ENCODE measurements around the gene KIAA1328. TPM values are rescaled to one million over a fixed set of nuclear protein-coding genes. Genes with fewer than 3 reads are reported as not detected.

Gene KIAA1328
- total RNA-seq, 4 donors from 2014 or later, result 12.3 to 16.6 (median 13.1) TPM

GRCh38 chr18:36885981-36886380 is 57.1 kb downstream of the KIAA1328 start:
- 85% methylated on average over 2 of the region's 2 CpGs for WGBS
- Histone ChIP-seq H3K9me3 (no peaks in the 10 kb centered on the region), H3K4me3 (no peak overlapping the region), H3K27me3 (no peaks in the 10 kb centered on the region), H3K36me3 (peaks cover 0 to 7% (median 2%) of the 10 kb centered on the region in 4 donors), H3K4me1 (peaks cover 0 to 14% (median 11%) of the 10 kb centered on the region in 4 donors), H3K27ac (replicated peaks in 1 of 4) (no peak overlapping the region)
- DNase-seq (ENCODE audit: extremely low spot score), result no peak
- intact Hi-C loops (cut with DNase I), result no loop called here
- TF ChIP-seq POLR2A (IDR thresholded peaks at IDR 0.05; ENCODE audit: low read depth) (no peak), EP300 (IDR thresholded peaks at IDR 0.05) (no peak), CTCF (IDR thresholded peaks at IDR 0.05) (no peak), POLR2AphosphoS5 (IDR thresholded peaks at IDR 0.05) (no peak)

DNA sequence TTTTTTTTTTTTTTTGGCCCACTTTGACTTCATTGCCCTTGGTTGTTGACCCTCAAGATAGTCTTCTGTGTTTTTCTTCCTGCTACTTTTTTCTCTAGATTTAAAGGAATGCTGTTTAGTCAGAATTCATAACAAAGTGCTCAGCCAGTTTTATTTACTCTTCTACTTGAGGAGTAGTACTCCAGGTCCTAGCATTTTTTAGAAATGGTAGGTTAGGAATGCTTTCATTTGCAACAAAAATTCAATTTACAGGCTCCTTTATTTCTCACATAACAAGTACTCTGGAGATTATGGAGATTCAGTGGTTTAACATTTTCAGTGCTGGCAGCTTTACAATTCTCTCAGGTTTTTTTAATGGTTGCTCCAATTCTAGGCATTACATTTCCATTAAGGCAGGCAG is 58.2 kb downstream of the KIAA1328 start:
- no peaks in the 10 kb centered on the region for H3K27me3 ChIP-seq
- H3K36me3 ChIP-seq, result peaks cover 0 to 7% (median 2%) of the 10 kb centered on the region in 4 donors
- peaks cover 0 to 14% (median 11%) of the 10 kb centered on the region in 4 donors for H3K4me1 ChIP-seq
- H3K27ac ChIP-seq (replicated peaks in 1 of 4), result no peak overlapping the region
- intact Hi-C loops (cut with DNase I), result no loop called here
- no peak for TF ChIP-seq CTCF (IDR thresholded peaks at IDR 0.05)
- TF ChIP-seq EP300 (IDR thresholded peaks at IDR 0.05), result no peak
- no peak for TF ChIP-seq POLR2AphosphoS5 (IDR thresholded peaks at IDR 0.05)
- TF ChIP-seq POLR2A (IDR thresholded peaks at IDR 0.05; ENCODE audit: low read depth), result no peak
- H3K9me3 ChIP-seq, result no peaks in the 10 kb centered on the region
- no peak for DNase-seq (ENCODE audit: extremely low spot score)
- no peak overlapping the region for H3K4me3 ChIP-seq

- H3K27ac ChIP-seq (replicated peaks in 1 of 4), result no peak overlapping the region
- WGBS, result 40% methylated on average over 1 of the region's 1 CpG
- H3K4me1 ChIP-seq, result peaks cover 0 to 14% (median 11%) of the 10 kb centered on the region in 4 donors
- peaks cover 0 to 7% (median 2%) of the 10 kb centered on the region in 4 donors for H3K36me3 ChIP-seq
- no peaks in the 10 kb centered on the region for H3K9me3 ChIP-seq
- TF ChIP-seq POLR2A (IDR thresholded peaks at IDR 0.05; ENCODE audit: low read depth), result no peak
- no peak for TF ChIP-seq CTCF (IDR thresholded peaks at IDR 0.05)
- TF ChIP-seq POLR2AphosphoS5 (IDR thresholded peaks at IDR 0.05), result no peak
- TF ChIP-seq EP300 (IDR thresholded peaks at IDR 0.05), result no peak
- H3K27me3 ChIP-seq, result no peaks in the 10 kb centered on the region
- H3K4me3 ChIP-seq, result no peak overlapping the region
- DNase-seq (ENCODE audit: extremely low spot score), result no peak
- intact Hi-C loops (cut with DNase I), result no loop called here
Observed at GRCh38 chr18:36887864-36888263, 58.9 kb downstream of the KIAA1328 start.

- Histone ChIP-seq H3K27me3 (no peaks in the 10 kb centered on the region), H3K4me3 (no peak overlapping the region), H3K9me3 (no peaks in the 10 kb centered on the region), H3K4me1 (peaks cover 0 to 14% (median 11%) of the 10 kb centered on the region in 4 donors), H3K36me3 (peaks cover 0 to 7% (median 2%) of the 10 kb centered on the region in 4 donors), H3K27ac (replicated peaks in 1 of 4) (no peak overlapping the region)
- no peak for TF ChIP-seq EP300 (IDR thresholded peaks at IDR 0.05)
- no peak for TF ChIP-seq CTCF (IDR thresholded peaks at IDR 0.05)
- TF ChIP-seq POLR2AphosphoS5 (IDR thresholded peaks at IDR 0.05), result no peak
- TF ChIP-seq POLR2A (IDR thresholded peaks at IDR 0.05; ENCODE audit: low read depth), result no peak
- intact Hi-C loops (cut with DNase I), result no loop called here
- no peak for DNase-seq (ENCODE audit: extremely low spot score)
Observed at GRCh38 chr18:36888778-36889177, 59.9 kb downstream of the KIAA1328 start.

DNA sequence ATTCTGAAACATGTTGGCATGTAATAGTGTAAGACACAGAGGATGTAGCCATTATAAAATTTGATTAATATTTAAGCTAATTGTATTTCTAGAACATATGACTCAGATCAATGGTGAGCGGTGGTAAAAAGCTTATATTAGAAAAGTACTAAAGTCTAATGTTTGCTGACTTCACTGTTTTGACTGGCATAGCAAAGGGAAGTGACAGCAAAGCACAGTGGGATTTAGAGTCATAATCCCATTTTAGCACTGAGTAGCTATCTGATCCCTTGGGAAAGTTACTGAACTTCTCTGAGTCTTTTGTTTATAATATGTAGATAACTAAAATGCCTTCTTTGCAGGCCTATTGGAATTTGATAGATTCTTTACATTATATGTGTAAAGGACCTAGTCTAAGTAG is 60.4 kb downstream of the KIAA1328 start:
- no peak overlapping the region for H3K4me3 ChIP-seq
- DNase-seq (ENCODE audit: extremely low spot score), result no peak
- 72% methylated on average over 1 of the region's 1 CpG for WGBS
- intact Hi-C loops (cut with DNase I), result no loop called here
- no peaks in the 10 kb centered on the region for H3K9me3 ChIP-seq
- TF ChIP-seq CTCF (IDR thresholded peaks at IDR 0.05), result no peak
- no peak for TF ChIP-seq EP300 (IDR thresholded peaks at IDR 0.05)
- no peak for TF ChIP-seq POLR2AphosphoS5 (IDR thresholded peaks at IDR 0.05)
- no peak for TF ChIP-seq POLR2A (IDR thresholded peaks at IDR 0.05; ENCODE audit: low read depth)
- H3K4me1 ChIP-seq, result peaks cover 0 to 14% (median 11%) of the 10 kb centered on the region in 4 donors
- peaks cover 0 to 7% (median 2%) of the 10 kb centered on the region in 4 donors for H3K36me3 ChIP-seq
- H3K27me3 ChIP-seq, result no peaks in the 10 kb centered on the region
- H3K27ac ChIP-seq (replicated peaks in 1 of 4), result no peak overlapping the region
